CD14-positive monocyte (primary cell): Measurements from ENCODE around the gene SLC6A6. TPM values are rescaled to one million over a fixed set of nuclear protein-coding genes. Genes with fewer than 3 reads are reported as not detected.

ENCODE experiments used
- DNase-seq, 3 donors: peaks; one replicate each; pipeline ENCODE4 v3.0.0-alpha.2; 2011 to 2022
- H2AFZ ChIP-seq: 2 replicates; pipeline ENCODE4 v1.6.0; 2012; ENCODE audit warnings: mild to moderate bottlenecking, low read depth, low read length, inconsistent platforms; ENCODE audit not compliant: insufficient read depth, poor library complexity, severe bottlenecking
- H3K27ac ChIP-seq, 2 donors: 1 replicate in 1 of 2; 2 replicates in 1 of 2; pipeline ENCODE4 v1.5.1; 2012 to 2013; ENCODE audit warnings: low read length in 2 of 2, control low read depth in 1 of 2, inconsistent platforms in 1 of 2, low read depth in 1 of 2, mild to moderate bottlenecking in 1 of 2
- H3K27me3 ChIP-seq, 2 donors: one replicate each; pipeline versions ENCODE4 v1.6.0 to v1.6.1; 2011 to 2013; ENCODE audit warnings: low read length in 2 of 2; ENCODE audit not compliant: control insufficient read depth in 2 of 2, insufficient read depth in 2 of 2
- H3K36me3 ChIP-seq, 2 donors: replicated peaks in 1 of 2; 1 replicate in 1 of 2; 2 replicates in 1 of 2; pipeline versions ENCODE4 v1.5.1 to v1.6.1; 2012 to 2013; ENCODE audit warnings: low read length in 2 of 2, control low read depth in 1 of 2, inconsistent platforms in 1 of 2, mild to moderate bottlenecking in 1 of 2; ENCODE audit not compliant: insufficient read depth in 2 of 2, control insufficient read depth in 1 of 2
- H3K4me1 ChIP-seq, 2 donors: 1 replicate in 1 of 2; 2 replicates in 1 of 2; pipeline versions ENCODE4 v1.5.1 to v1.6.1; 2012 to 2013; ENCODE audit warnings: low read length in 2 of 2, control low read depth in 1 of 2, inconsistent platforms in 1 of 2, mild to moderate bottlenecking in 1 of 2, moderate library complexity in 1 of 2; ENCODE audit not compliant: insufficient read depth in 2 of 2, control insufficient read depth in 1 of 2
- H3K4me2 ChIP-seq: replicated peaks from 2 replicates; pipeline ENCODE3; 2012; ENCODE audit warnings: low read length, moderate library complexity, mild to moderate bottlenecking; ENCODE audit not compliant: poor library complexity, severe bottlenecking; ENCODE audit errors: extremely low read depth
- H3K4me3 ChIP-seq, 3 experiments: fragments of 200-600 bp in 1 of 3; sonication (generic) in 1 of 3; replicated peaks in 1 of 3; 1 replicate in 2 of 3; 2 replicates in 1 of 3; pipeline ENCODE4 v1.5.1; 2011 to 2013; ENCODE audit warnings: low read length in 3 of 3, mild to moderate bottlenecking in 3 of 3, control low read depth in 2 of 3, low read depth in 2 of 3, inconsistent platforms in 1 of 3, moderate library complexity in 1 of 3
- H3K79me2 ChIP-seq: 2 replicates; pipeline ENCODE4 v1.6.0; 2012; ENCODE audit warnings: mild to moderate bottlenecking, control low read depth, inconsistent platforms, low read length, moderate library complexity; ENCODE audit not compliant: insufficient read depth
- H3K9ac ChIP-seq: 2 replicates; pipeline ENCODE4 v1.6.0; 2017; ENCODE audit warnings: low read length, mild to moderate bottlenecking; ENCODE audit not compliant: insufficient read depth, poor library complexity, severe bottlenecking
- H3K9me3 ChIP-seq, 2 donors: replicated peaks in 1 of 2; 1 replicate in 1 of 2; 2 replicates in 1 of 2; pipeline versions ENCODE4 v1.5.1 to v1.6.1; 2012 to 2013; ENCODE audit warnings: low read length in 2 of 2, control low read depth in 1 of 2; ENCODE audit not compliant: control insufficient read depth in 1 of 2, insufficient read depth in 1 of 2
- H4K20me1 ChIP-seq: 2 replicates; pipeline ENCODE4 v1.6.0; 2012; ENCODE audit warnings: mild to moderate bottlenecking, low read length, control low read depth, moderate library complexity; ENCODE audit not compliant: insufficient read depth
- H3K27ac Mint-ChIP-seq, 7 donors: one replicate each; pipeline ENCODE4 v1.8.0; 2020; ENCODE audit warnings: mild to moderate bottlenecking in 7 of 7, mixed read lengths in 7 of 7, moderate library complexity in 6 of 7, inconsistent platforms in 2 of 7
- H3K27me3 Mint-ChIP-seq, 3 donors: one replicate each; pipeline ENCODE4 v1.8.0; 2021 to 2022; ENCODE audit warnings: low read depth in 3 of 3, mild to moderate bottlenecking in 3 of 3, mixed read lengths in 3 of 3, moderate library complexity in 3 of 3, inconsistent platforms in 1 of 3
- H3K36me3 Mint-ChIP-seq, 2 donors: one replicate each; pipeline ENCODE4 v1.8.0; 2020; ENCODE audit warnings: mixed read lengths in 2 of 2, inconsistent platforms in 1 of 2, mild to moderate bottlenecking in 1 of 2
- H3K4me1 Mint-ChIP-seq: one replicate; pipeline ENCODE4 v1.8.0; 2020; ENCODE audit warnings: mild to moderate bottlenecking, mixed read lengths
- H3K4me3 Mint-ChIP-seq, 2 donors: one replicate each; pipeline ENCODE4 v1.8.0; 2020; ENCODE audit warnings: mild to moderate bottlenecking in 2 of 2, mixed read lengths in 2 of 2, moderate library complexity in 1 of 2
- H3K9me3 Mint-ChIP-seq, 7 donors: one replicate each; pipeline ENCODE4 v1.8.0; 2020 to 2022; ENCODE audit warnings: mixed read lengths in 7 of 7, mild to moderate bottlenecking in 6 of 7, moderate library complexity in 6 of 7, inconsistent platforms in 2 of 7
- CTCF ChIP-seq: fragments of 200-600 bp; IDR thresholded peaks from one replicate; pipeline ENCODE4 v1.8.0; 2022; ENCODE audit warnings: antibody characterized with exemption, mild to moderate bottlenecking
- WGBS: methylation state at CpG from one replicate; pipeline ENCODE4 v1.1.5; 2013; ENCODE audit warnings: missing lambda C conversion rate; ENCODE audit not compliant: insufficient coverage; 5-methylcytosine and 5-hydroxymethylcytosine counted together
- intact Hi-C, 2 donors: fragments of 100-400 bp; cut with micrococcal nuclease; formaldehyde crosslinking; loops; one replicate each; pipeline versions ENCODE4 v1.15.0 to v1.15.1; 2023
- polyA plus RNA-seq, 3 donors: library from polyadenylated mRNA; depleted of rRNA in 1 of 3; unstranded in 2 of 3; stranded (reverse) in 1 of 3; fragments of 300-500 nt in 2 of 3; fragments of >200 nt in 1 of 3; fragmentation: Illumina TruSeq in 2 of 3; gene quantifications; 1 replicate in 2 of 3; 2 replicates in 1 of 3; pipeline ENCODE4 v1.2.3, GENCODE V29; 2012 to 2021

SLC6A6 gene
- polyA plus RNA-seq, 3 donors: 18.4 to 136 (median 24.5) TPM

- 38% methylated on average over 8 of the region's 15 CpGs for WGBS
- Histone ChIP-seq H3K27ac (peak overlapping the region in 1 of 2 donors; percentile 59), H3K79me2 (no peaks in the 10 kb centered on the region), H3K27me3 (no peaks in the 10 kb centered on the region), H4K20me1 (peaks cover 98% of the 10 kb centered on the region), H3K36me3 (peaks cover 95 to 100% of the 10 kb centered on the region in 2 donors), H3K4me1 (no peaks in the 10 kb centered on the region), H2AFZ (no peak overlapping the region), H3K4me3 (no peak overlapping the region), H3K9me3 (no peaks in the 10 kb centered on the region), H3K9ac (no peak overlapping the region), H3K4me2 (no peak overlapping the region)
- Mint-ChIP-seq H3K4me3 (no peak overlapping the region), H3K27me3 (no peaks in the 10 kb centered on the region), H3K9me3 (peaks cover 0 to 2% (median 0%) of the 10 kb centered on the region in 7 donors), H3K4me1 (peaks cover 6% of the 10 kb centered on the region), H3K27ac (peak overlapping the region in 6 of 7 donors; percentile 25 to 88 (median 67)), H3K36me3 (peaks cover 90 to 98% of the 10 kb centered on the region in 2 donors)
- intact Hi-C loops: loop anchor here (1.0 to 5.0 kb wide), 3 partner anchors 207 to 266 kb away; no protein-coding TSS in a partner anchor
- peak; percentile 13 to 41 (median 35) for DNase-seq
- peak; percentile 95 for TF ChIP-seq CTCF
Measured at GRCh38 chr3:14467814-14468620, 65.6 kb downstream of the SLC6A6 start.

DNA sequence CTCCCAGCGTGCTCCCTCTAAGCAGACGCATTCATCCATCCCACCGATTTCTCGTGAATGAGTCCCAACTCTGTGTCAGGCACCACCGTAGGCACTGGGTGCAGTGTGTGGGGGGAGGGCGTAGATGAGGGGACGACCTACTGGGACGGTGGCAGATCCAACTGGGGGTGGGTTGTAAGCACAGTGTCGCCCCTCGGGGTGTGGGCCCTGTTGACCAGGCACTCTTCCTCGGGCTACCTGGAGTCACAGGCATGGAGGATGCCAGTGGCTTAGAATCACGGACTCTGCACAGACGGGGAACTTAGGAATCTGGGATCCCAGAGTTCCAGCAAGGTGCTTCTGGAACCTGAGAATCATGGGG, 66.2 kb downstream of the SLC6A6 start:
- Mint-ChIP-seq H3K27ac (peak overlapping the region in 2 of 7 donors; percentile 25 to 54), H3K4me3 (no peak overlapping the region), H3K27me3 (no peaks in the 10 kb centered on the region), H3K36me3 (peaks cover 90 to 98% of the 10 kb centered on the region in 2 donors), H3K4me1 (peaks cover 6% of the 10 kb centered on the region), H3K9me3 (peaks cover 0 to 2% (median 0%) of the 10 kb centered on the region in 7 donors)
- 100% methylated on average over 8 of the region's 13 CpGs for WGBS
- H3K4me2 ChIP-seq: no peak overlapping the region
- intact Hi-C loops: loop anchor here (1.0 to 5.0 kb wide), 3 partner anchors 207 to 266 kb away; no protein-coding TSS in a partner anchor
- H3K27ac ChIP-seq: no peak overlapping the region
- H3K9ac ChIP-seq: no peak overlapping the region
- no peaks in the 10 kb centered on the region for H3K79me2 ChIP-seq
- H3K4me1 ChIP-seq: no peaks in the 10 kb centered on the region
- no peaks in the 10 kb centered on the region for H3K27me3 ChIP-seq
- H3K4me3 ChIP-seq: no peak overlapping the region
- TF ChIP-seq CTCF: no peak
- H3K9me3 ChIP-seq: no peaks in the 10 kb centered on the region
- peaks cover 98% of the 10 kb centered on the region for H4K20me1 ChIP-seq
- H2AFZ ChIP-seq: no peak overlapping the region
- no peak for DNase-seq
- H3K36me3 ChIP-seq: peaks cover 95 to 100% of the 10 kb centered on the region in 2 donors
